A549 (cell line): Measurements from ENCODE around the gene GLRA1. TPM values are rescaled to one million over a fixed set of nuclear protein-coding genes. Genes with fewer than 3 reads are reported as not detected.
"Not testable (repeated sequence)": the region's sequence is repeated elsewhere in the genome, so short reads cannot be mapped to it uniquely, and the experiment has no call there.

ENCODE experiments used
- ATAC-seq, 2 experiments: fragments of 200-7000 bp in 1 of 2; fragments of >200 bp in 1 of 2; cut with Nextera tagmentation in 1 of 2; cut with Tn5 transposase in 1 of 2; 3 replicates each; pipeline versions ENCODE4 v1.8.0 to v1.9.1; 2018 to 2020; ENCODE audit warnings: mild to moderate bottlenecking in 1 of 2, moderate library complexity in 1 of 2
- CTCF ChIA-PET: fragments of 300-600 bp; sonication (Branson Sonifier 250); formaldehyde crosslinking; extraction: SDS; loops from one replicate; lab custom pipeline; 2021; ENCODE audit warnings: antibody characterized with exemption, inconsistent platforms; lab: Yijun Ruan, JAX
- POLR2A ChIA-PET: fragments of 350-600 bp; formaldehyde crosslinking; extraction: SDS; loops from one replicate; lab custom pipeline; 2021; ENCODE audit warnings: antibody characterized with exemption, inconsistent platforms; lab: Yijun Ruan, JAX
- DNase-seq, 2 experiments: peaks; one replicate each; pipeline versions ENCODE4 v3.0.0 to v3.0.0-alpha.2; 2011 to 2016; ENCODE audit warnings: low read depth in 1 of 2, low spot score in 1 of 2
- FAIRE-seq: peaks from 2 replicates; lab custom pipeline; 2011; peaks lifted over from hg19 to GRCh38; lab: Jason Lieb, UNC
- H3K27ac ChIP-seq, 2 experiments: fragments of >200 bp; sonication (Bioruptor Twin); formaldehyde crosslinking; 3 replicates each; pipeline ENCODE4 v1.5.1; 2016 to 2017
- H3K4me1 ChIP-seq: fragments of >200 bp; sonication (Bioruptor Twin); formaldehyde crosslinking; 3 replicates; pipeline ENCODE4 v1.6.1; 2016
- H3K4me2 ChIP-seq: fragments of >200 bp; sonication (Bioruptor Twin); formaldehyde crosslinking; 3 replicates; pipeline ENCODE4 v1.6.1; 2016
- H3K4me3 ChIP-seq: fragments of >200 bp; sonication (Bioruptor Twin); formaldehyde crosslinking; 3 replicates; pipeline ENCODE4 v1.5.1; 2016
- H3K9me3 ChIP-seq: fragments of >200 bp; sonication (Bioruptor Twin); formaldehyde crosslinking; 3 replicates; pipeline ENCODE4 v1.6.1; 2016
- CBX8 ChIP-seq: fragments of 200-600 bp; sonication (generic); IDR thresholded peaks from 2 replicates; pipeline ENCODE4 v1.6.1; 2016
- CHD2 ChIP-seq: fragments of 150-350 bp; IDR thresholded peaks from 2 replicates; pipeline ENCODE4 v1.6.1; 2014; ENCODE audit warnings: low read length; ENCODE audit not compliant: partially characterized antibody
- EHMT2 ChIP-seq: fragments of 200-600 bp; sonication (generic); IDR thresholded peaks from 2 replicates; pipeline ENCODE4 v1.6.1; 2016; ENCODE audit warnings: antibody characterized with exemption, low read depth, mild to moderate bottlenecking, moderate library complexity
- ESRRA ChIP-seq: fragments of 150-350 bp; IDR thresholded peaks from 2 replicates; pipeline ENCODE4 v1.6.1; 2014; ENCODE audit warnings: mild to moderate bottlenecking, low read length, borderline replicate concordance
- FOSL2 ChIP-seq, 2 experiments: fragments of 450-650 bp in 1 of 2; fragments of >200 bp in 1 of 2; sonication (Bioruptor Twin) in 1 of 2; formaldehyde crosslinking; IDR thresholded peaks; 2 replicates each; pipeline versions ENCODE4 v1.5.0 to v1.6.1; 2016 to 2020; ENCODE audit warnings: mild to moderate bottlenecking in 1 of 2, moderate library complexity in 1 of 2
- HDAC2 ChIP-seq: fragments of 200-600 bp; sonication (generic); IDR thresholded peaks from 2 replicates; pipeline ENCODE4 v1.6.1; 2016
- HEYL ChIP-seq: fragments of 250-450 bp; sonication (Bioruptor Pico); IDR thresholded peaks from 2 replicates; pipeline ENCODE4 v1.8.0; 2021; ENCODE audit warnings: mild to moderate bottlenecking, moderate library complexity
- HOXB5 ChIP-seq: fragments of 250-450 bp; sonication (Bioruptor Pico); IDR thresholded peaks from 2 replicates; pipeline ENCODE4 v1.5.0; 2020; ENCODE audit warnings: mild to moderate bottlenecking, moderate library complexity
- JUNB ChIP-seq: fragments of >200 bp; sonication (Bioruptor Twin); formaldehyde crosslinking; IDR thresholded peaks from 2 replicates; pipeline ENCODE4 v1.6.1; 2016
- KDM5A ChIP-seq: fragments of 200-600 bp; sonication (generic); IDR thresholded peaks from 2 replicates; pipeline ENCODE4 v1.6.1; 2016; ENCODE audit warnings: antibody characterized with exemption, mild to moderate bottlenecking
- MAFK ChIP-seq: fragments of 450-650 bp; IDR thresholded peaks from 2 replicates; pipeline ENCODE4 v1.6.1; 2014; ENCODE audit not compliant: partially characterized antibody
- RFX5 ChIP-seq: fragments of 450-650 bp; IDR thresholded peaks from 2 replicates; pipeline ENCODE4 v1.7.1; 2014; ENCODE audit warnings: antibody characterized with exemption, mild to moderate bottlenecking, moderate library complexity
- RNF2 ChIP-seq: fragments of 200-600 bp; sonication (generic); IDR thresholded peaks from 2 replicates; pipeline ENCODE4 v1.6.1; 2016; ENCODE audit warnings: low read depth, mild to moderate bottlenecking, antibody characterized with exemption, moderate library complexity, borderline replicate concordance
- ZFP36 ChIP-seq: fragments of 450-650 bp; IDR thresholded peaks from 2 replicates; pipeline ENCODE4 v1.6.1; 2014; ENCODE audit warnings: borderline replicate concordance; ENCODE audit not compliant: partially characterized antibody
- ZNF302 ChIP-seq: fragments of 250-450 bp; sonication (Bioruptor Pico); IDR thresholded peaks from 2 replicates; pipeline ENCODE4 v1.9.0; 2021; ENCODE audit warnings: inconsistent platforms, mild to moderate bottlenecking, moderate library complexity
- WGBS: methylation state at CpG from one replicate; pipeline ENCODE4 v1.1.6; 2017; ENCODE audit errors: missing lambda C conversion rate; 5-methylcytosine and 5-hydroxymethylcytosine counted together
- polyA plus RNA-seq, 4 experiments: library from polyadenylated mRNA; depleted of rRNA in 3 of 4; stranded (reverse); fragments of >200 nt; fragmentation: RNase III in 1 of 4; extraction: RNeasy Plus Mini Kit Qiagen cat#74134 plus additional on column Dnase treatment in 1 of 4; gene quantifications; 2 replicates in 3 of 4; 3 replicates in 1 of 4; pipeline ENCODE4 v1.2.3, GENCODE V29; 2011 to 2017
- TF ChIP-seq, protein P1 (sequence below): IDR thresholded peaks from 2 replicates; pipeline ENCODE4 v1.6.1; 2012; ENCODE audit warnings: low read depth, borderline replicate concordance
- TF ChIP-seq, protein P2 (sequence below): fragments of 250-450 bp; sonication (Bioruptor Pico); IDR thresholded peaks from 2 replicates; pipeline ENCODE4 v1.5.0; 2020; ENCODE audit warnings: low read depth, mild to moderate bottlenecking, moderate library complexity
- TF ChIP-seq, protein P3 (sequence below): IDR thresholded peaks from 2 replicates; pipeline ENCODE4 v1.6.1; 2012

The GLRA1 gene
- polyA plus RNA-seq, 2 of the 4 experiments (the other 2 are of a cell fraction), result not detected

DNA sequence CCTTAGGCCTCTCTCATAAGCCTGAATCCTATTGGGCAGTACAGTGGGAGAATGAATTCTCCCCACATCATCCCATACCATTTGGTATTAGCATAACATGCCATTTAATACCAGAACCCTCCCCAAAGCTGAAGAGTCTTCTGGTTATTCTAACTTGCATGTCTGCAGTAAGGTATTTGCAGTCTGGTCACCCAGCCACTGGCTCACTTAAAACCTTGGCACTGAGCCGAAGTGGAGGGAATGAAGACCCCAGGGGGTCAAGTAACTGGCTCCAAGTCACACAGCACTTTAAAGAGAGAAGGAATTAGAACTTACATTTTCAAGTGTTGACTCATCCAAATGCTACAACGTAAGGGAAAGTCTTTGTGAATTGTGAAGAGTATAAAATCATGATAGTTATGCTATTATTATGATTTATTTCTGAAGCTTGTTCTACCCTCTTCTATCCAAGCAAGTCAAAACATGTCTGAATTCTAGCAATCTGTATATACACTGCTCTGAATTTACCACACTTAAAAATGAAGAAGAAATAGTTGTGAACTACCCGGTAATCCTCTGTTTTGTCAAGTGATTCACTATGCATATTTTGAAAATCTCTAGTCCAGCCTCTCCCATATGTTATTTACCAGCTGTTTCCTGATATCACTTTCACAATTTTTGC lies 28.5 kb downstream of the GLRA1 start:
- TF ChIP-seq FOSL2 (IDR thresholded peaks at IDR 0.05), result no peak
- TF ChIP-seq FOSL2 (CRISPR knock-in tag; IDR thresholded peaks at IDR 0.05), result peak; percentile 10; the same call in 1 of the 2 replicates
- TF ChIP-seq HEYL (CRISPR knock-in tag), result no peak
- WGBS, result 0% methylated on average over 3 of the region's 3 CpGs
- POLR2A ChIA-PET, result no interaction called here
- H3K9me3 ChIP-seq, result no peaks in the 10 kb centered on the region
- peak in 1 of 2 experiments; percentile 18 for DNase-seq
- ATAC-seq, result peak; percentile 42; a peak in 4 of 6 replicates
- FAIRE-seq, result peak; percentile 36
- H3K4me3 ChIP-seq, result no peak overlapping the region
- H3K4me2 ChIP-seq, result peak overlapping the region; percentile 33; the same call in 2 of the 3 replicates
- CTCF ChIA-PET, result interaction anchor here (0.5 to 1.9 kb wide), 4 partner anchors 9 to 71 kb away, joined by 3 to 6 read pairs (median 4); partner anchors contain the start of gene GLRA1
- H3K4me1 ChIP-seq, result peaks cover 7% of the 10 kb centered on the region; the same call in 1 of the 3 replicates
- H3K27ac ChIP-seq, result peak overlapping the region in 1 of 2 experiments; percentile 40; a peak in 1 of 6 replicates

DNA sequence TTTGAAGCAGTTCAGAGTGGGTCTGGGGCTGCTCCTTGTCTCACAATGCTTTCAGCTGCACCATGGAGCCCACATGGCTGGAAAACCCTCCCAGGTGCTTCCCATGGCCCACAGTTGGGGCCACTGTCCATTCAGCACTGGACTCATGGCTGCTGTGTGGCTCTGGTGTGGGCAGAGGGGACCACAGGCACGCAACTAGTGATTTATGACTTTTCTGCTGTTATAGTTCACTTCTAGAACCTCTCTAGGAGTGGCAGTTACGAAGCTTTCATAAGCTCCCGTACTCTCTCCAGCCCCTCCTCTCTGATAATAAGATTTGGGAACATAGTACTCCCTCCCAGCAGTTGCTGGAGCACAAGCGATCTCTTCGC lies 29.0 kb downstream of the GLRA1 start:
- CTCF ChIA-PET, result interaction anchor here (0.5 to 1.9 kb wide), 4 partner anchors 9 to 70 kb away, joined by 3 to 6 read pairs (median 4); partner anchors contain the start of gene GLRA1
- H3K4me3 ChIP-seq, result no peak overlapping the region
- H3K27ac ChIP-seq, result peak overlapping the region in 1 of 2 experiments; percentile 40; a peak in 1 of 6 replicates
- ATAC-seq (peak in 1 of 2 experiments; percentile 10; a peak in 2 of 6 replicates), DNase-seq (no peak), FAIRE-seq (no peak)
- TF ChIP-seq HOXB5 (CRISPR knock-in tag) (no peak), EHMT2 (no peak), HDAC2 (no peak), KDM5A (no peak), MAFK (no peak), RNF2 (no peak), ESRRA (no peak)
- POLR2A ChIA-PET, result no interaction called here
- no peaks in the 10 kb centered on the region for H3K9me3 ChIP-seq
- 23% methylated on average over 5 of the region's 5 CpGs for WGBS
- peak overlapping the region; percentile 33; the same call in 1 of the 3 replicates for H3K4me2 ChIP-seq
- peaks cover 7% of the 10 kb centered on the region; the same call in 1 of the 3 replicates for H3K4me1 ChIP-seq

DNA sequence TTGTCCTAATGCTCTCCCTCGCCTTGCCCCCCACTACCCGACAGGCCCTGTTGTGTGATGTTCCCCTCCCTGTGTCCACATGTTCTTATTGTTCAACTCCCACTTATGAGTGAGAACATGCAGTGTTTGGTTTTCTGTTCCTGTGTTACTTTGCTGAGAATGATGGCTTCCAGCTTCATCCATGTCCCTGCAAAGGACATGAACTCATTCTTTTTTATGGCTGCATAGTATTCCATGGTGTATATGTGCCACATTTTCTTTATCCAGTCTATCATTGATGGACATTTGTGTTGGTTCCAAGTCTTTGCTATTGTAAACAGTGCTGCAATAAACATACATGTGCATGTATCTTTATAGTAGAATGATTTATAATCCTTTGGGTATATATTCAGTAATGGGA lies 31.2 kb downstream of the GLRA1 start:
- WGBS, result 35% methylated on average over 2 of the region's 2 CpGs
- H3K9me3 ChIP-seq, FAIRE-seq, DNase-seq, ATAC-seq, H3K4me1 ChIP-seq, POLR2A ChIA-PET, H3K4me2 ChIP-seq, CTCF ChIA-PET, H3K4me3 ChIP-seq, H3K27ac ChIP-seq: not testable (repeated sequence)

DNA sequence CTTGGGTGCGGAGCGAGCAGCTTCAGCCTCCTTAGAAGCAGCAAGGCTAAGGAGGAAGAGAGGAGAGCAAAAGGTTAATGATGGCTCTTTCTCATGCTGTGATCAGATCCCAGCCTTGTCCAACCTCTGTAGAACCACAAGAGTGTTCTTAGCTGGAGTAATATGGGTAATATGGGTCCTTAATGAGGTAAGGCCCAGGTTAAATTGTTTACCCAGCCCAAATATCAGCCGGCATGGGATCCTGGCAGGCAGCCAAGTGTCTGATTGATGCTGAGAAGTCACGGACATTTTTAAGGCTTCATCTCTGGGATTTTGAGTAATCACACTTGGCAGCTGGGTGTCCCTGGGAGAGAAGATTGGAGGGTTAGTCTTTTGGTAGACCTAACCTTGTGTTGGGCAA lies 32.3 kb downstream of the GLRA1 start:
- no peak overlapping the region for H3K4me3 ChIP-seq
- TF ChIP-seq, protein P1, sequence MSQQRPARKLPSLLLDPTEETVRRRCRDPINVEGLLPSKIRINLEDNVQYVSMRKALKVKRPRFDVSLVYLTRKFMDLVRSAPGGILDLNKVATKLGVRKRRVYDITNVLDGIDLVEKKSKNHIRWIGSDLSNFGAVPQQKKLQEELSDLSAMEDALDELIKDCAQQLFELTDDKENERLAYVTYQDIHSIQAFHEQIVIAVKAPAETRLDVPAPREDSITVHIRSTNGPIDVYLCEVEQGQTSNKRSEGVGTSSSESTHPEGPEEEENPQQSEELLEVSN, result no peak
- TF ChIP-seq MAFK (no peak), RFX5 (no peak)
- TF ChIP-seq, protein P2, sequence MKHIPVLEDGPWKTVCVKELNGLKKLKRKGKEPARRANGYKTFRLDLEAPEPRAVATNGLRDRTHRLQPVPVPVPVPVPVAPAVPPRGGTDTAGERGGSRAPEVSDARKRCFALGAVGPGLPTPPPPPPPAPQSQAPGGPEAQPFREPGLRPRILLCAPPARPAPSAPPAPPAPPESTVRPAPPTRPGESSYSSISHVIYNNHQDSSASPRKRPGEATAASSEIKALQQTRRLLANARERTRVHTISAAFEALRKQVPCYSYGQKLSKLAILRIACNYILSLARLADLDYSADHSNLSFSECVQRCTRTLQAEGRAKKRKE (CRISPR knock-in tag), result no peak
- peaks cover 7% of the 10 kb centered on the region; the same call in 1 of the 3 replicates for H3K4me1 ChIP-seq
- no peaks in the 10 kb centered on the region for H3K9me3 ChIP-seq
- WGBS, result 46% methylated on average over 4 of the region's 4 CpGs
- ATAC-seq (no peak), FAIRE-seq (no peak), DNase-seq (no peak)
- no peak overlapping the region for H3K27ac ChIP-seq
- CTCF ChIA-PET, result no interaction called here
- H3K4me2 ChIP-seq, result no peak overlapping the region
- POLR2A ChIA-PET, result no interaction called here

DNA sequence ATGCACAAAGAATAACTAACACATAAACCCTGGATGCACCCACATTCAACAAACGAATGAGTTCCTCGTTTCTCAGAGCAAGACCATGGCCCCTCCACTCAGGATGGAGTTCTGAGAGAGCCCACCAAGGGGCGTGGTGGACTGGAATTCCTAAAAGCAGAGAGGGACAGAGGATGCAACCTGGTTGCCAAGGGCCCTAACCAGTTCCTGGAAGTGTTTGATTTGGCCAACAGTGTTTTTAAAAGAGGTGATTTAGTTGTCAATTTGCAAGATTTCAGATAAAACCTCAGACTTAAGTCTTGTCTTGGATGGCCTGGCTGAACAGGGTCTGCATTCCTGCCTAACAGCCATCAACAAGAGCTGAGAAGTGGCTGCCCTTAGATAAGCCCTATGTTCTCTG lies 34.4 kb downstream of the GLRA1 start:
- H3K9me3 ChIP-seq, result no peaks in the 10 kb centered on the region
- TF ChIP-seq CBX8 (no peak), CHD2 (no peak), ZFP36 (no peak), HDAC2 (no peak), ZNF302 (CRISPR knock-in tag) (no peak), JUNB (no peak)
- TF ChIP-seq, protein P3, sequence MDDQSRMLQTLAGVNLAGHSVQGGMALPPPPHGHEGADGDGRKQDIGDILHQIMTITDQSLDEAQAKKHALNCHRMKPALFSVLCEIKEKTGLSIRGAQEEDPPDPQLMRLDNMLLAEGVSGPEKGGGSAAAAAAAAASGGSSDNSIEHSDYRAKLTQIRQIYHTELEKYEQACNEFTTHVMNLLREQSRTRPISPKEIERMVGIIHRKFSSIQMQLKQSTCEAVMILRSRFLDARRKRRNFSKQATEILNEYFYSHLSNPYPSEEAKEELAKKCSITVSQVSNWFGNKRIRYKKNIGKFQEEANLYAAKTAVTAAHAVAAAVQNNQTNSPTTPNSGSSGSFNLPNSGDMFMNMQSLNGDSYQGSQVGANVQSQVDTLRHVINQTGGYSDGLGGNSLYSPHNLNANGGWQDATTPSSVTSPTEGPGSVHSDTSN, result no peak
- WGBS, result 9% methylated on average over 3 of the region's 3 CpGs
- H3K4me1 ChIP-seq, result no peaks in the 10 kb centered on the region
- POLR2A ChIA-PET, result no interaction called here
- ATAC-seq (no peak), FAIRE-seq (no peak), DNase-seq (no peak)
- H3K4me3 ChIP-seq, result no peak overlapping the region
- CTCF ChIA-PET, result interaction anchor here (1.1 kb wide), 1 partner anchor 18 kb away, joined by 3 read pairs; no protein-coding TSS in a partner anchor
- H3K4me2 ChIP-seq, result no peak overlapping the region
- no peak overlapping the region for H3K27ac ChIP-seq
